HG03575 (cell line): ENCODE measurements around the gene MADCAM1.
A peak's percentile ranks its signal among the peaks of the same experiment; 100 is the strongest.

Source experiments
- ATAC-seq: cut with Tn5 transposase; IDR thresholded peaks from one replicate; pipeline ENCODE4 v1.9.1; 2021; ENCODE audit not compliant: unreplicated experiment, insufficient number of reproducible peaks, low FRiP score; ENCODE audit errors: extremely low read depth

MADCAM1 gene

GRCh38 chr19:498977-499623 lies 2.8 kb downstream of the MADCAM1 start:
- no peak for ATAC-seq

GRCh38 chr19:501646-502045 lies 5.4 kb downstream of the MADCAM1 start:
- no peak for ATAC-seq

GRCh38 chr19:504616-505015 lies 8.3 kb downstream of the MADCAM1 start:
- ATAC-seq = no peak

GRCh38 chr19:506404-507285 lies 10.4 kb downstream of the MADCAM1 start:
- peak; percentile 35 for ATAC-seq

- peak; percentile 32 for ATAC-seq
Observed at GRCh38 chr19:507286-508203, 11.3 kb downstream of the MADCAM1 start, which contains the start of gene TPGS1. TPGS1 (plus strand) TSS chr19:507497; CDS start chr19:507507, 10 bp downstream.

- ATAC-seq = no peak
Observed at GRCh38 chr19:508204-509150, 12.2 kb downstream of the MADCAM1 start.

GRCh38 chr19:510606-511100 lies 14.4 kb downstream of the MADCAM1 start:
- no peak for ATAC-seq

- ATAC-seq = no peak
Observed at GRCh38 chr19:511101-511851, 15.0 kb downstream of the MADCAM1 start.

- ATAC-seq = no peak
Observed at GRCh38 chr19:512547-513365, 16.5 kb downstream of the MADCAM1 start.

- no peak for ATAC-seq
Observed at GRCh38 chr19:513368-514165, 17.3 kb downstream of the MADCAM1 start.

- no peak for ATAC-seq
Observed at GRCh38 chr19:514166-514663, 17.9 kb downstream of the MADCAM1 start.

GRCh38 chr19:517721-518597 lies 21.7 kb downstream of the MADCAM1 start:
- no peak for ATAC-seq

- ATAC-seq = no peak
Observed at GRCh38 chr19:518598-519231, 22.4 kb downstream of the MADCAM1 start.

- no peak for ATAC-seq
Observed at GRCh38 chr19:519449-519865, 23.2 kb downstream of the MADCAM1 start.
